ENCODE data around the gene RGS19. TPM values are rescaled to one million over a fixed set of nuclear protein-coding genes. Genes with fewer than 3 reads are reported as not detected.
A peak's percentile ranks its signal among the peaks of the same experiment; 100 is the strongest.

Gene RGS19
- total RNA-seq, 2 experiments from 2014 or later, result 43.2 to 44.4 TPM

GRCh38 chr20:64070244-64070993 is 8.9 kb downstream of the RGS19 start:
- Mint-ChIP-seq H3K27me3 (no peaks in the 10 kb centered on the region), H3K4me1 (ENCODE audit: low read depth) (peaks cover 26% of the 10 kb centered on the region), H3K9me3 (no peaks in the 10 kb centered on the region), H3K4me3 (no peak overlapping the region), H3K27ac (no peak overlapping the region), H3K36me3 (peaks cover under 1% of the 10 kb centered on the region)
- no peak for DNase-seq
- intact Hi-C loops (cut with micrococcal nuclease), result no loop called here
- ChIA-PET POLR2A (interaction anchor here (0.6 to 0.8 kb wide), 2 partner anchors 9 to 940 kb away, joined by 3 read pairs; partner anchors contain the start of genes OPRL1 and RGS19), CTCF (interaction anchor here (0.8 to 1.3 kb wide), 5 partner anchors 8 to 51 kb away, joined by 3 to 8 read pairs (median 4); partner anchors contain the start of gene RGS19)

GRCh38 chr20:64069614-64070243 is 9.6 kb downstream of the RGS19 start:
- intact Hi-C loops (cut with micrococcal nuclease), result loop anchor here (10.0 kb wide), 3 partner anchors 55 to 535 kb away; partner anchors contain the start of genes DNAJC5 and PTK6
- peaks cover 30% of the 10 kb centered on the region for H3K4me1 Mint-ChIP-seq (ENCODE audit: low read depth)
- DNase-seq, result peak; percentile 44
- no peaks in the 10 kb centered on the region for H3K36me3 Mint-ChIP-seq
- H3K27me3 Mint-ChIP-seq, result no peaks in the 10 kb centered on the region
- POLR2A ChIA-PET, result interaction anchor here (0.6 to 0.8 kb wide), 2 partner anchors 10 to 939 kb away, joined by 3 read pairs; partner anchors contain the start of genes OPRL1 and RGS19
- no peak overlapping the region for H3K27ac Mint-ChIP-seq
- CTCF ChIA-PET, result interaction anchor here (0.8 to 1.3 kb wide), 5 partner anchors 9 to 52 kb away, joined by 3 to 8 read pairs (median 4); partner anchors contain the start of gene RGS19
- H3K4me3 Mint-ChIP-seq, result no peak overlapping the region
- H3K9me3 Mint-ChIP-seq, result no peaks in the 10 kb centered on the region

GRCh38 chr20:64069209-64069613 is 10.1 kb downstream of the RGS19 start:
- ChIA-PET CTCF (interaction anchor here (1.0 to 1.3 kb wide), 5 partner anchors 10 to 52 kb away, joined by 3 to 8 read pairs (median 4); partner anchors contain the start of gene RGS19), POLR2A (no interaction called here)
- intact Hi-C loops (cut with micrococcal nuclease), result loop anchor here (10.0 kb wide), 3 partner anchors 56 to 534 kb away; partner anchors contain the start of genes DNAJC5 and PTK6
- H3K4me1 Mint-ChIP-seq (ENCODE audit: low read depth), result peaks cover 36% of the 10 kb centered on the region
- no peak overlapping the region for H3K4me3 Mint-ChIP-seq
- no peaks in the 10 kb centered on the region for H3K9me3 Mint-ChIP-seq
- no peak for DNase-seq
- no peak overlapping the region for H3K27ac Mint-ChIP-seq
- H3K27me3 Mint-ChIP-seq, result no peaks in the 10 kb centered on the region
- no peaks in the 10 kb centered on the region for H3K36me3 Mint-ChIP-seq

- no peak overlapping the region for H3K4me3 Mint-ChIP-seq
- intact Hi-C loops (cut with micrococcal nuclease), result loop anchor here (10.0 kb wide), 3 partner anchors 56 to 534 kb away; partner anchors contain the start of genes DNAJC5 and PTK6
- no peak overlapping the region for H3K27ac Mint-ChIP-seq
- H3K9me3 Mint-ChIP-seq, result no peaks in the 10 kb centered on the region
- H3K27me3 Mint-ChIP-seq, result no peaks in the 10 kb centered on the region
- no peak for DNase-seq
- ChIA-PET POLR2A (no interaction called here), CTCF (interaction anchor here (1.0 kb wide), 1 partner anchor 28 kb away, joined by 3 read pairs; no protein-coding TSS in a partner anchor)
- H3K36me3 Mint-ChIP-seq, result no peaks in the 10 kb centered on the region
- peaks cover 42% of the 10 kb centered on the region for H3K4me1 Mint-ChIP-seq (ENCODE audit: low read depth)
These were observed 10.7 kb downstream of the RGS19 start for GRCh38 chr20:64068386-64069208.

- Mint-ChIP-seq H3K27ac (no peak overlapping the region), H3K4me1 (ENCODE audit: low read depth) (peaks cover 42% of the 10 kb centered on the region), H3K9me3 (no peaks in the 10 kb centered on the region), H3K27me3 (no peaks in the 10 kb centered on the region), H3K36me3 (no peaks in the 10 kb centered on the region), H3K4me3 (no peak overlapping the region)
- DNase-seq, result no peak
- CTCF ChIA-PET, result no interaction called here
- intact Hi-C loops (cut with micrococcal nuclease), result loop anchor here (10.0 kb wide), 3 partner anchors 57 to 533 kb away; partner anchors contain the start of genes DNAJC5 and PTK6
- POLR2A ChIA-PET, result no interaction called here
These were observed 11.5 kb downstream of the RGS19 start for GRCh38 chr20:64067733-64068307.

- H3K4me3 Mint-ChIP-seq, result no peak overlapping the region
- intact Hi-C loops (cut with micrococcal nuclease), result loop anchor here (10.0 kb wide), 3 partner anchors 58 to 532 kb away; partner anchors contain the start of genes DNAJC5 and PTK6
- peaks cover 42% of the 10 kb centered on the region for H3K4me1 Mint-ChIP-seq (ENCODE audit: low read depth)
- H3K27me3 Mint-ChIP-seq, result no peaks in the 10 kb centered on the region
- H3K9me3 Mint-ChIP-seq, result no peaks in the 10 kb centered on the region
- ChIA-PET CTCF (interaction anchor here (2.0 kb wide), 1 partner anchor 28 kb away, joined by 12 read pairs; no protein-coding TSS in a partner anchor), POLR2A (no interaction called here)
- no peak for DNase-seq
- H3K36me3 Mint-ChIP-seq, result no peaks in the 10 kb centered on the region
- H3K27ac Mint-ChIP-seq, result peak overlapping the region; percentile 57
These were observed 12.2 kb downstream of the RGS19 start for GRCh38 chr20:64067005-64067632.

- peak; percentile 90 for DNase-seq
- ChIA-PET CTCF (interaction anchor here (0.7 to 2.0 kb wide), 6 partner anchors 9 to 220 kb away, joined by 3 to 12 read pairs (median 4); no protein-coding TSS in a partner anchor), POLR2A (interaction anchor here (1.2 to 1.6 kb wide), 2 partner anchors 10 to 12 kb away, joined by 4 to 5 read pairs; no protein-coding TSS in a partner anchor)
- Mint-ChIP-seq H3K4me3 (peak overlapping the region; percentile 7), H3K4me1 (ENCODE audit: low read depth) (peaks cover 42% of the 10 kb centered on the region), H3K27me3 (no peaks in the 10 kb centered on the region), H3K9me3 (no peaks in the 10 kb centered on the region), H3K27ac (peak overlapping the region; percentile 83), H3K36me3 (no peaks in the 10 kb centered on the region)
- intact Hi-C loops (cut with micrococcal nuclease), result loop anchor here (1.0 to 10.0 kb wide), 4 partner anchors 11 to 531 kb away; partner anchors contain the start of genes DNAJC5 and PTK6
These were observed 13.4 kb downstream of the RGS19 start for GRCh38 chr20:64065974-64066343.

GRCh38 chr20:64065062-64065973 is 14.0 kb downstream of the RGS19 start:
- H3K4me1 Mint-ChIP-seq (ENCODE audit: low read depth), result peaks cover 42% of the 10 kb centered on the region
- DNase-seq, result no peak
- intact Hi-C loops (cut with micrococcal nuclease), result loop anchor here (10.0 kb wide), 3 partner anchors 59 to 531 kb away; partner anchors contain the start of genes DNAJC5 and PTK6
- H3K36me3 Mint-ChIP-seq, result no peaks in the 10 kb centered on the region
- POLR2A ChIA-PET, result interaction anchor here (1.2 to 1.6 kb wide), 3 partner anchors 11 to 85 kb away, joined by 4 to 5 read pairs (median 4); partner anchors contain the start of gene PRPF6
- peak overlapping the region; percentile 7 for H3K4me3 Mint-ChIP-seq
- CTCF ChIA-PET, result interaction anchor here (0.7 to 2.0 kb wide), 6 partner anchors 8 to 221 kb away, joined by 3 to 12 read pairs (median 4); no protein-coding TSS in a partner anchor
- H3K9me3 Mint-ChIP-seq, result no peaks in the 10 kb centered on the region
- H3K27ac Mint-ChIP-seq, result peak overlapping the region; percentile 83
- no peaks in the 10 kb centered on the region for H3K27me3 Mint-ChIP-seq

- H3K4me3 Mint-ChIP-seq, result peak overlapping the region; percentile 85
- DNase-seq, result no peak
- ChIA-PET POLR2A (interaction anchor here (1.2 kb wide), 1 partner anchor 84 kb away, joined by 4 read pairs; the partner anchor contains the start of gene PRPF6), CTCF (interaction anchor here (0.8 to 1.1 kb wide), 2 partner anchors 15 to 56 kb away, joined by 3 to 4 read pairs; partner anchors contain the start of genes OPRL1 and RGS19)
- no peaks in the 10 kb centered on the region for H3K36me3 Mint-ChIP-seq
- H3K27ac Mint-ChIP-seq, result peak overlapping the region; percentile 49
- peaks cover 42% of the 10 kb centered on the region for H3K4me1 Mint-ChIP-seq (ENCODE audit: low read depth)
- no peaks in the 10 kb centered on the region for H3K9me3 Mint-ChIP-seq
- H3K27me3 Mint-ChIP-seq, result no peaks in the 10 kb centered on the region
- intact Hi-C loops (cut with micrococcal nuclease), result loop anchor here (10.0 kb wide), 3 partner anchors 61 to 529 kb away; partner anchors contain the start of genes DNAJC5 and PTK6
These were observed 15.1 kb downstream of the RGS19 start for GRCh38 chr20:64064145-64064698.

Data from activated CD4-positive, alpha-beta memory T cell treated with anti-CD3 and anti-CD28 coated beads for 36 hours (primary cell).